ENCODE data around the gene SORL1-AS1.

SORL1-AS1 gene

DNA sequence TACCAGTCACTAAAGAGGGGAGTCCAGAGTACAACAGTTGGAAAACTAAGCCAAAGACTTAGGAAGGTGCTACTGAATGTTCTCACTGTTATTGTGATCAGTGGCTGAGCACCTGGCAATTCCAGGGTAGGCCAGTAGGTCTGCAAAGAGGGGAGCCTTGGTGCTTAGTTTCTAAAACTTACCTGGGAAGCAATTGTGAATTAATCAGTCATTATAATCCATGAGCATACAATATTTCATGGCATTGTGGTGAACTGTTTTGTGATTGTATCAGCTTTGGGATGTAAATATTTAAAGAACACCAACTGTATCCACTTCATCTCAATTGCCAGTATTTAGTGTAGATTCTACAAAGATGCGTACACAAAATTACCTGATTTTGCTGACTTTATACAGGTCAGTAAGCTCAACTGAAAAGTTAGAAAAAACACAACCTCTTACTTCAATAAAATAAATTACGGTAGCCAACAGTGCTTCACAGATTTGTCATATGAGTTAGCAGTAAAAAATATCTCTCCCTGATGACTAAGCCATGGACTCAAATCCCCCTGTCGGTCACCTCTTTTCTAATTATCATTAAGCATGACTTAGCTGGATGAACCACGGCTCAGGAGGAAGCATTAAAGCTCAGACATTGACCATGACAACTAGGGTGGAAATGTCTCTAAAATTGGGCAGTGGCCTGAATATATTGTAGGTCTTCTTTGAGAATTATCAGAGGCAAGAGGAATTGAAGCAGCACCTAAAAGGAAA, 31.4 kb downstream of the SORL1-AS1 start:
- Histone ChIP-seq H3K4me1 (peaks cover 15 to 29% (median 16%) of the 10 kb centered on the region in 4 donors), H3K4me3 (no peak overlapping the region), H3K27me3 (no peaks in the 10 kb centered on the region), H3K36me3 (no peaks in the 10 kb centered on the region), H3K27ac (no peak overlapping the region), H3K9me3 (no peaks in the 10 kb centered on the region)
- no peak for DNase-seq
- WGBS, 5 donors: 52 to 75% (median 67%) methylated on average over 4 of the region's 4 CpGs
- intact Hi-C loops (cut with DNase I; ENCODE audit: low total_unique reads): no loop called here
- TF ChIP-seq POLR2AphosphoS5 (IDR thresholded peaks at IDR 0.05) (no peak), EP300 (IDR thresholded peaks at IDR 0.05) (no peak), POLR2A (IDR thresholded peaks at IDR 0.05) (no peak)
- TF ChIP-seq, protein P1, sequence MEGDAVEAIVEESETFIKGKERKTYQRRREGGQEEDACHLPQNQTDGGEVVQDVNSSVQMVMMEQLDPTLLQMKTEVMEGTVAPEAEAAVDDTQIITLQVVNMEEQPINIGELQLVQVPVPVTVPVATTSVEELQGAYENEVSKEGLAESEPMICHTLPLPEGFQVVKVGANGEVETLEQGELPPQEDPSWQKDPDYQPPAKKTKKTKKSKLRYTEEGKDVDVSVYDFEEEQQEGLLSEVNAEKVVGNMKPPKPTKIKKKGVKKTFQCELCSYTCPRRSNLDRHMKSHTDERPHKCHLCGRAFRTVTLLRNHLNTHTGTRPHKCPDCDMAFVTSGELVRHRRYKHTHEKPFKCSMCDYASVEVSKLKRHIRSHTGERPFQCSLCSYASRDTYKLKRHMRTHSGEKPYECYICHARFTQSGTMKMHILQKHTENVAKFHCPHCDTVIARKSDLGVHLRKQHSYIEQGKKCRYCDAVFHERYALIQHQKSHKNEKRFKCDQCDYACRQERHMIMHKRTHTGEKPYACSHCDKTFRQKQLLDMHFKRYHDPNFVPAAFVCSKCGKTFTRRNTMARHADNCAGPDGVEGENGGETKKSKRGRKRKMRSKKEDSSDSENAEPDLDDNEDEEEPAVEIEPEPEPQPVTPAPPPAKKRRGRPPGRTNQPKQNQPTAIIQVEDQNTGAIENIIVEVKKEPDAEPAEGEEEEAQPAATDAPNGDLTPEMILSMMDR (IDR thresholded peaks at IDR 0.05): no peak

DNA sequence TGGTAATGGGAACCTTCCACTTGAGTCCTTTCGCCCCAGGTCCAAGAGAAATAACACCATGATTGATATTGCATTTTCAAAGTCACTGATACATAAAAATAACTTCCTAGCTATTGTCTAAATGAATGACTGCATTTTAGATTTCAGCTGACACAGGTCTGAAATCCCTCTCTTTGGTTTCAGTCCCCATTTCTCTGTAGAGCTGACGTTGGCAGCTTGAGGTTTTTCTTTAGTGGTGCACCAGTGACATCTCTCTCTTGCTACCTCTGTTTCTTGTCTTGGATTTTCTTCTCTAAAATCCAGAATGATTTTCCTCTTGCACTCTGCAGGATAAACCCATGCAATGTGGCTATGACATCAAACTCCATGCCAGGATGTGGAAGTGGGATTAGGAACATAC, 32.4 kb downstream of the SORL1-AS1 start:
- intact Hi-C loops (cut with DNase I; ENCODE audit: low total_unique reads): no loop called here
- no peak for DNase-seq
- H3K4me3 ChIP-seq: no peak overlapping the region
- TF ChIP-seq, protein P1 (IDR thresholded peaks at IDR 0.05): no peak
- no peak for TF ChIP-seq POLR2AphosphoS5 (IDR thresholded peaks at IDR 0.05)
- TF ChIP-seq POLR2A (IDR thresholded peaks at IDR 0.05): no peak
- TF ChIP-seq EP300 (IDR thresholded peaks at IDR 0.05): no peak
- H3K27me3 ChIP-seq: no peaks in the 10 kb centered on the region
- H3K9me3 ChIP-seq: no peaks in the 10 kb centered on the region
- H3K4me1 ChIP-seq: peaks cover 22 to 38% (median 25%) of the 10 kb centered on the region in 4 donors
- no peaks in the 10 kb centered on the region for H3K36me3 ChIP-seq
- no peak overlapping the region for H3K27ac ChIP-seq
- WGBS, 5 donors: 86 to 92% (median 90%) methylated on average over 2 of the region's 2 CpGs

DNA sequence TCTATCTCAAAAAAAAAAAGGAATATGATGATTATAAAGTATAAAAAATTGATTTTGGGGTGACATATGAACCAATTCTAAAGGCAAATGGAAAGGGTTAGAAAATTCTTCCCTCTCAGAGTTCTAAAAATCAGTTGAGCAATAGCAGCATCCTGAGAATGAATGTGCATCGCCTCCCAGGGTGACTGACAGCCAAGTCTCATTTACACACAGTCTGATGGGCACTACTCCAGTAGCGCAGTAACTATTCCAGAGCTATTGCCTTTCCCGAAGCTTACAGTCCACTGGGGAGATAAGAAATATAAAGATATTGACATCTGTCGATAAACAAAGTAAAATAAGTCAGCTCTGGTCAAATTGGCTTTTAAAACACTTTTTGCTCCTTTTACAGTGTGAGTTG, 32.9 kb downstream of the SORL1-AS1 start:
- no peaks in the 10 kb centered on the region for H3K9me3 ChIP-seq
- peak overlapping the region in 1 of 5 donors; percentile 85 for H3K27ac ChIP-seq
- H3K4me1 ChIP-seq: peaks cover 22 to 38% (median 25%) of the 10 kb centered on the region in 4 donors
- no peak overlapping the region for H3K4me3 ChIP-seq
- no peaks in the 10 kb centered on the region for H3K36me3 ChIP-seq
- no peak for DNase-seq
- intact Hi-C loops (cut with DNase I; ENCODE audit: low total_unique reads): no loop called here
- H3K27me3 ChIP-seq: no peaks in the 10 kb centered on the region
- 27 to 57% (median 42%) methylated on average over 4 of the region's 4 CpGs for WGBS, 5 donors
- TF ChIP-seq, protein P1 (IDR thresholded peaks at IDR 0.05): no peak
- no peak for TF ChIP-seq POLR2AphosphoS5 (IDR thresholded peaks at IDR 0.05)
- no peak for TF ChIP-seq POLR2A (IDR thresholded peaks at IDR 0.05)
- no peak for TF ChIP-seq EP300 (IDR thresholded peaks at IDR 0.05)

DNA sequence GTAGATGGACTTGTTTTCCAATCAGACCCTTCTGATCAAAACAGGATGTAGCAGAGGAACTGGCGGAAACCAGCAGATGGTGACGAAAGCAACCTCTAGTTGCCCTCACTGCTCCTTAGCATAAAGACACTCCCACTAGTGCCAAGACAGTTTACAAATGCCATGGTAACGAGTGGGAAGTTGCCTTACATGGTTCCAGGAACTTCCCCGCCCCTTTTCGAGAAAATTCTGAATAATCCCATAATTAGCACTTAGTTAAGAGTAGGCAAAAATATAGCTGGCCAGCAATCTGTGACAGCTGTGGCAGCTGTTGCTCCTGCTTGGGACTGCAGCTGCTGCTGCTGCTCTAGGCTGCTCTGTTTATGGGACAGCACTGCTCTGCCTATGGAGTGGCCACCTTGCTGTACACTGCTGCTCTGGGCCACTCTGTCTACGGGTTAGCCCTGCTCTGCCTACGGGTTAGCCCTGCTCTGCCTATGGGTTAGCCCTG, 34.1 kb downstream of the SORL1-AS1 start:
- no peak overlapping the region for H3K4me3 ChIP-seq
- intact Hi-C loops (cut with DNase I; ENCODE audit: low total_unique reads): no loop called here
- TF ChIP-seq POLR2A (IDR thresholded peaks at IDR 0.05) (no peak), POLR2AphosphoS5 (IDR thresholded peaks at IDR 0.05) (no peak), EP300 (IDR thresholded peaks at IDR 0.05) (no peak)
- TF ChIP-seq, protein P1 (IDR thresholded peaks at IDR 0.05): no peak
- no peaks in the 10 kb centered on the region for H3K27me3 ChIP-seq
- H3K9me3 ChIP-seq: no peaks in the 10 kb centered on the region
- peak in 1 of 2 donors; percentile 66 for DNase-seq
- peaks cover 22 to 38% (median 25%) of the 10 kb centered on the region in 4 donors for H3K4me1 ChIP-seq
- H3K36me3 ChIP-seq: no peaks in the 10 kb centered on the region
- WGBS, 5 donors: 73 to 81% (median 79%) methylated on average over 7 of the region's 7 CpGs
- H3K27ac ChIP-seq: peak overlapping the region in 2 of 5 donors; percentile 75 to 85
